Gastrocnemius medialis (tissue), 4 donors: ENCODE measurements around the gene CXXC5. TPM values are rescaled to one million over a fixed set of nuclear protein-coding genes. Genes with fewer than 3 reads are reported as not detected.

Experiments used
- ATAC-seq, 2 donors: fragments of 150-250 bp; one replicate each; pipeline ENCODE4 v1.9.1; 2016
- DNase-seq, 2 donors: peaks; one replicate each; pipeline ENCODE4 v3.0.0-alpha.2; 2019
- H3K27ac ChIP-seq, 4 donors: fragments of 200-600 bp; sonication (generic); 1 replicate in 1 of 4; 2 replicates in 3 of 4; pipeline ENCODE4 v1.5.1; 2016 to 2018; ENCODE audit warnings: mild to moderate bottlenecking in 2 of 4, moderate library complexity in 1 of 4
- H3K27me3 ChIP-seq, 3 donors: fragments of 200-600 bp; sonication (generic) in 2 of 3; 1 replicate in 1 of 3; 2 replicates in 2 of 3; pipeline versions ENCODE4 v1.5.1 to v1.6.0; 2016 to 2019; ENCODE audit warnings: mild to moderate bottlenecking in 1 of 3, moderate library complexity in 1 of 3
- H3K36me3 ChIP-seq, 2 donors: fragments of 200-600 bp; sonication (generic) in 1 of 2; one replicate each; pipeline ENCODE4 v1.5.1; 2017 to 2018
- H3K4me1 ChIP-seq, 2 donors: fragments of 200-600 bp; sonication (generic) in 1 of 2; one replicate each; pipeline ENCODE4 v1.5.1; 2016 to 2017; ENCODE audit warnings: mild to moderate bottlenecking in 2 of 2
- H3K4me3 ChIP-seq, 4 donors: fragments of 200-600 bp; sonication (generic) in 3 of 4; 1 replicate in 1 of 4; 2 replicates in 3 of 4; pipeline ENCODE4 v1.5.1; 2016 to 2019; ENCODE audit warnings: mild to moderate bottlenecking in 2 of 4
- H3K9me3 ChIP-seq, 3 donors: fragments of 200-600 bp; sonication (generic) in 2 of 3; 1 replicate in 1 of 3; 2 replicates in 2 of 3; pipeline ENCODE4 v1.5.1; 2016 to 2019
- CTCF ChIP-seq, 5 experiments: fragments of 450-650 bp in 3 of 5; fragments of 200-600 bp in 2 of 5; sonication (generic) in 2 of 5; IDR thresholded peaks in 4 of 5; conservative IDR thresholded peaks in 1 of 5; 1 replicate in 4 of 5; 2 replicates in 1 of 5; pipeline ENCODE4 v1.5.1; 2016 to 2019; ENCODE audit warnings: antibody characterized with exemption in 5 of 5, mild to moderate bottlenecking in 3 of 5, moderate library complexity in 3 of 5
- POLR2A ChIP-seq, 2 donors: fragments of 450-650 bp; IDR thresholded peaks; one replicate each; pipeline ENCODE4 v1.6.1; 2017; ENCODE audit warnings: antibody characterized with exemption in 2 of 2, mild to moderate bottlenecking in 2 of 2, moderate library complexity in 2 of 2
- in situ Hi-C, 4 donors: fragments of 200-750 bp; cut with MboI; loops; one replicate each; pipeline versions ENCODE4 v1.15.0 to v1.8.0; 2017; ENCODE audit warnings: low sequenced_read_pairs in 4 of 4
- intact Hi-C: fragments of 100-400 bp; cut with DNase I; formaldehyde crosslinking; loops from one replicate; pipeline ENCODE4 v1.15.1; 2023; ENCODE audit warnings: low total_unique reads
- total RNA-seq, 4 donors: library from RNA; depleted of rRNA; stranded (reverse); fragments of >200 nt; gene quantifications; one replicate each; pipeline versions ENCODE4 v1.1.0 to v1.2.3, GENCODE V29; 2016

The CXXC5 gene
- total RNA-seq, 4 donors from 2014 or later, result 38.5 to 83.8 (median 60.9) TPM

GRCh38 chr5:139646111-139646510 lies 2.0 kb upstream of the CXXC5 start:
- Histone ChIP-seq H3K9me3 (no peaks in the 10 kb centered on the region), H3K4me1 (peaks cover 42 to 48% of the 10 kb centered on the region in 2 donors), H3K27me3 (no peaks in the 10 kb centered on the region), H3K27ac (peak overlapping the region in 3 of 4 donors; percentile 98 to 99 (median 98)), H3K36me3 (no peaks in the 10 kb centered on the region), H3K4me3 (no peak overlapping the region)
- in situ Hi-C loops (no loop called here), intact Hi-C loops (no loop called here)
- no peak for DNase-seq
- ATAC-seq, result no peak
- no peak for TF ChIP-seq CTCF (IDR thresholded peaks at IDR 0.05 in 4 of 5, conservative IDR thresholded peaks at IDR 0.05 in 1 of 5)
- no peak for TF ChIP-seq POLR2A (IDR thresholded peaks at IDR 0.05)

DNA sequence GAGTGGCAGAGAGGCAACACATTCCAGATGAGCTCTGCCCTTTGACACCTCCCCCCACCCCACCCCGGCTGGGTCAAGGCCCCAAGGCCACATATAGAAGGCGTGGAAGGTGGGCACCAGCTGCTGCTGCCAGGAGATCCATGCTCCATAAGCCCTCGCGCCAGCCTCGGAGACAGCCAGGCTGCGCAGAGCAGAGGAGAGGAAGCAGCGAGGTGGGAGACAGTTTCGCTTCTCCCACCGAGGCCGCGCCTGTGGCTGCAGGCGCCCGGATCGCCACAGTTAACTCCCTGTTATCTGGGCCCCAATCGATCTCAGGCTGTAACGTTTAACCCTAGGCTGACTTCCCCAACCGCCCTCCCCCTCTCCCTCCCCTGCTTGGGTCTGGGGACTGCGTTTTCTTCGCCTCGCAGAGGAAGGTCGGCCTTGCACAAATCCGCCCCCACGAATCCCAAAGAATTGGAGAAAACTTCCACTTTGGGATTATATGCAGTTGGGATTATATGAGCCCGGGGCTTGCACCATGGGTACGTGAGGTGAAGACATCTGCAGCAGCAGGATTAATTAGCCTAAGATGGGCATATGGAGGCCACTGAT lies 1.1 kb upstream of the CXXC5 start:
- Histone ChIP-seq H3K36me3 (no peaks in the 10 kb centered on the region), H3K9me3 (no peaks in the 10 kb centered on the region), H3K4me3 (peak overlapping the region in 3 of 4 donors; percentile 77 to 91 (median 90)), H3K27me3 (no peaks in the 10 kb centered on the region), H3K27ac (peak overlapping the region; percentile 97 to 99 (median 98)), H3K4me1 (peaks cover 41 to 46% of the 10 kb centered on the region in 2 donors)
- intact Hi-C loops, result no loop called here
- ATAC-seq, result no peak
- no peak for DNase-seq
- TF ChIP-seq CTCF (IDR thresholded peaks at IDR 0.05 in 4 of 5, conservative IDR thresholded peaks at IDR 0.05 in 1 of 5) (no peak), POLR2A (IDR thresholded peaks at IDR 0.05) (no peak)
- in situ Hi-C loops, result no loop called here

DNA sequence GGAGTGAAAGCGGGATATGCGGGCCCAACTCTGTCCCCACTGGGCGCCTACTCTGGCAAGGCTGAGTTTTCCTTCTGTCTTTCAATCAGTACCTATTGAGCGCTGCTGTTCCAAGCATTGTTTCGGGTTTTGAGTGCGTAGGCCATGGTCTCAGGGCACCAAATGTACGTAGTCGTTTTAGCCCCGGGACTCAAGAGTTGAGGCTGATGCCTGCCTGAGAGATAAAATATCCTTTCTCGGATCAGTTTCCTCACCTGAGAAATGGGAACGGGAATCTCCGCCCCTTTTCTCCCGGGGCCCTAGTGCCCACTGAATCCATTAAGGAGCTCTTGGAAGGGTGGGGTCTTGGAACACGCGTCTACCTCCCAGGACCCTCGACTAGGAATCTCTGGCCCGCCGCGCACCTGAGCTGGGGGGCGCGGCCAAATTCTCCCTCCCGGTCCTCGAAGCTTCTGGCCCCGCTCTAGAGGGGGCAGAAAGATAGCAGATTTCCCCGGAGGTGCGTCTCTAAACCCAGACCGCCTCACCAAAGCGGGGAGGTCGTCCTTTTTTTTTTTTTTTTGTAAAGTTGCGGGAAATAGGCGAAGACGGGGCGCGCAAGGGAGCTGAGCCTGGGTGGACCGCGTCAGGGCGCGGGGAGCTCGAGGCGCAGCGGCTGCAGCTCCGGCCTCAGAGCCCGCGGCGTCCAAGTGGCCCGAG lies 494 bp upstream of the CXXC5 start:
- H3K27ac ChIP-seq, result peak overlapping the region; percentile 97 to 99 (median 98)
- TF ChIP-seq POLR2A (IDR thresholded peaks at IDR 0.05) (no peak), CTCF (IDR thresholded peaks at IDR 0.05 in 4 of 5, conservative IDR thresholded peaks at IDR 0.05 in 1 of 5) (no peak)
- intact Hi-C loops (loop anchor here (1.0 to 2.0 kb wide), 2 partner anchors 10 to 37 kb away; no protein-coding TSS in a partner anchor), in situ Hi-C loops (no loop called here)
- H3K4me3 ChIP-seq, result peak overlapping the region; percentile 77 to 92 (median 90)
- H3K27me3 ChIP-seq, result no peaks in the 10 kb centered on the region
- ATAC-seq, result no peak
- peak in 1 of 2 donors; percentile 29 for DNase-seq
- peaks cover 41 to 46% of the 10 kb centered on the region in 2 donors for H3K4me1 ChIP-seq
- no peaks in the 10 kb centered on the region for H3K36me3 ChIP-seq
- no peaks in the 10 kb centered on the region for H3K9me3 ChIP-seq

DNA sequence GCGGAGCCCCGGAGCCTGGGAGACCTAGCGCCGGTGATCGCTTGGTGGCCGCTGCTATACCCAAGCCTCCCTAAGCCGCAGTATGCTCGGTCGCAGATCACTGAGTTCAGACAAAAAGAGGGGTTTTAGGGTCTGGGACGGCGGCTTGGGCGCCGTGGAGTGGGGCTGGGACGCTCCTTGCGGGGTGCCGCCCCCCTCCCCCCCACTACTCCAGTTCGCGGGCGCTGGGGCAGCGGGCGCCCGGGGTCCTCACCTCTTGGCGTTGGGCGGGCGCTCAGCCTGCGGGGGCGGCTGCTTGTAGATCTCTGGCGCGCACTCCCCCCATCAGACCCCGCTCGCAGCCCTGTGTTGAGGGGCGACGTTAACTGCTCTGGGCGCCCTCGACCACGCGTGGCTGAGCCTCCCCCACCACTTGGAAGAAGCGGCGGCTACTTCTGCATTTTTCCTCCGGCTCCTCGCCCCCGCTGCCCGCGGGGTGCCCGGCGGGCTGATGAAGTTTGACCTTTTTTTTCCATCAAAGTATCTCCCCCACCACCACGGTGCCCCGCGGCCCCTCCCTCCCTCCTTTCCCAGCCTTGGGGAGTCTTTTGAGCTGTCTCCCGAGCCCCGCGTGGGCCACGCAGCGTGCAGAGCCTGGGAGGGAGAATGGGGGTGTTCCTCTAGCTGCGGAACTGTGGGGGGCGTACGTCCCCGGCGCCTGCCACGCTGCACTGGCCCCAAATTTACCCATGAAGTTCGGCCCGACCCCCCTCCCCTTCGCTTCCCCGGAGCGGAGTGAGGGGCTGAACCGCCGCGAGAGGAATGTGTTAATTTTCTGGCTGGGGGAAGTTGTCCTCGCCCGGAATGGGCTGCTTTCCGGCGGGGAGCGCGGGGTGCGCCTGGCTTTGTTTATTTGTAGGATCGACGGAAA lies 1.2 kb downstream of the CXXC5 start:
- Histone ChIP-seq H3K4me3 (peak overlapping the region; percentile 77 to 92 (median 90)), H3K9me3 (no peaks in the 10 kb centered on the region), H3K36me3 (no peaks in the 10 kb centered on the region), H3K27me3 (no peaks in the 10 kb centered on the region), H3K27ac (peak overlapping the region; percentile 97 to 99 (median 98)), H3K4me1 (peaks cover 43 to 46% of the 10 kb centered on the region in 2 donors)
- intact Hi-C loops (loop anchor here (2.0 kb wide), 1 partner anchor 35 kb away; no protein-coding TSS in a partner anchor), in situ Hi-C loops (no loop called here)
- peak in 1 of 5 experiments; percentile 40 for TF ChIP-seq CTCF (IDR thresholded peaks at IDR 0.05 in 4 of 5, conservative IDR thresholded peaks at IDR 0.05 in 1 of 5)
- no peak for TF ChIP-seq POLR2A (IDR thresholded peaks at IDR 0.05)
- DNase-seq (peak in 1 of 2 donors; percentile 25), ATAC-seq (no peak)
